C1 segment of cervical spinal cord (tissue), 14 donors: ENCODE measurements around the gene WBP1.
"Not testable (repeated sequence)": the region's sequence is repeated elsewhere in the genome, so short reads cannot be mapped to it uniquely, and the experiment has no call there.

Experiments used
- DNase-seq, 14 donors: peaks; one replicate each; lab custom pipeline; 2025; lab: John Stamatoyannopoulos, UW

The WBP1 gene

GRCh38 chr2:74458132-74458937 is at the start of gene WBP1:
TSS of gene WBP1 (plus strand) at chr2:74458438. CDS start at chr2:74458603, 165 bp downstream.
- DNase-seq: peak; percentile 89 to 100 (median 99)

GRCh38 chr2:74413001-74413698 is 45.1 kb upstream of the WBP1 start:
- DNase-seq: no peak

GRCh38 chr2:74414441-74414840 is 43.8 kb upstream of the WBP1 start:
- peak in 1 of 14 donors; percentile 36 for DNase-seq

- DNase-seq: peak in 4 of 14 donors; percentile 31 to 73 (median 38)
Observed at GRCh38 chr2:74414881-74415761, 43.1 kb upstream of the WBP1 start.

- peak in 1 of 14 donors; percentile 60 for DNase-seq
Observed at GRCh38 chr2:74415762-74416395, 42.4 kb upstream of the WBP1 start.

GRCh38 chr2:74416778-74417177 is 41.5 kb upstream of the WBP1 start:
- DNase-seq: no peak

- no peak for DNase-seq
Observed at GRCh38 chr2:74417197-74417596, 41.0 kb upstream of the WBP1 start.

GRCh38 chr2:74417763-74418162 is 40.5 kb upstream of the WBP1 start:
- DNase-seq: no peak

- DNase-seq: no peak
Observed at GRCh38 chr2:74418312-74418711, 39.9 kb upstream of the WBP1 start.

GRCh38 chr2:74419345-74419744 is 38.9 kb upstream of the WBP1 start:
- no peak for DNase-seq

- DNase-seq: no peak
Observed at GRCh38 chr2:74420006-74420405, 38.2 kb upstream of the WBP1 start.

GRCh38 chr2:74420443-74421103 is 37.7 kb upstream of the WBP1 start:
- DNase-seq: not testable (repeated sequence)

- peak in 9 of 14 donors; percentile 18 to 89 (median 42) for DNase-seq
Observed at GRCh38 chr2:74421221-74421870, 36.9 kb upstream of the WBP1 start, which contains the start of the genes C2orf81 and WDR54. TSS of gene C2orf81 (minus strand) at chr2:74421619. CDS start at chr2:74421560, 59 bp downstream. TSS of gene WDR54 (plus strand) at chr2:74421730. CDS start at chr2:74422154, 424 bp downstream.

GRCh38 chr2:74423231-74424095 is 34.8 kb upstream of the WBP1 start:
- DNase-seq: no peak

- no peak for DNase-seq
Observed at GRCh38 chr2:74424139-74424992, 33.9 kb upstream of the WBP1 start.

GRCh38 chr2:74424995-74425406 is 33.2 kb upstream of the WBP1 start:
- no peak for DNase-seq

- DNase-seq: no peak
Observed at GRCh38 chr2:74425523-74425922, 32.7 kb upstream of the WBP1 start.

- no peak for DNase-seq
Observed at GRCh38 chr2:74426181-74426758, 32.0 kb upstream of the WBP1 start.
